Caco-2 (cell line): Measurements from ENCODE around the gene REPS2. TPM values are rescaled to one million over a fixed set of nuclear protein-coding genes. Genes with fewer than 3 reads are reported as not detected.

Source experiments
- BruUV-seq: library from RNA; stranded (reverse); fragments of 400-500 nt; replicated peaks from 2 replicates; lab custom pipeline; 2021; lab: Mats Ljungman, UMichigan
- CTCF ChIA-PET: fragments of 300-600 bp; sonication (Branson Sonifier 250); formaldehyde crosslinking; loops from one replicate; lab custom pipeline; 2022; ENCODE audit warnings: antibody characterized with exemption; lab: Charles Lee
- POLR2A ChIA-PET: fragments of 300-600 bp; sonication (Branson Sonifier 250); formaldehyde crosslinking; loops from one replicate; lab custom pipeline; 2022; ENCODE audit warnings: antibody characterized with exemption; lab: Charles Lee
- DNase-seq, 2 experiments: peaks; one replicate each; pipeline versions ENCODE4 v3.0.0 to v3.0.0-alpha.2; 2020 to 2022
- H3K27me3 ChIP-seq: replicated peaks from 2 replicates; pipeline ENCODE4 v1.6.0; 2011; ENCODE audit warnings: low read length; ENCODE audit not compliant: control insufficient read depth, insufficient read depth
- H3K36me3 ChIP-seq: 2 replicates; pipeline ENCODE4 v1.5.1; 2011; ENCODE audit warnings: low read length; ENCODE audit not compliant: control insufficient read depth, insufficient read depth
- H3K4me1 ChIP-seq: fragments of 250-450 bp; sonication (Bioruptor Pico); 2 replicates; pipeline ENCODE4 v1.5.1; 2020; ENCODE audit warnings: mild to moderate bottlenecking
- H3K4me3 ChIP-seq: 2 replicates; pipeline ENCODE4 v1.5.1; 2011; ENCODE audit warnings: low read depth, mild to moderate bottlenecking, control low read depth, low read length
- H3K9me3 ChIP-seq: fragments of 250-450 bp; sonication (Bioruptor Pico); 2 replicates; pipeline ENCODE4 v1.5.1; 2020; ENCODE audit warnings: mild to moderate bottlenecking, moderate library complexity
- H3K27ac Mint-ChIP-seq: one replicate; pipeline ENCODE4 v1.8.0; 2022; ENCODE audit warnings: mixed read lengths; ENCODE audit not compliant: unreplicated experiment
- H3K27me3 Mint-ChIP-seq: one replicate; pipeline ENCODE4 v1.8.0; 2022; ENCODE audit warnings: mixed read lengths; ENCODE audit not compliant: insufficient read depth, unreplicated experiment
- H3K36me3 Mint-ChIP-seq: one replicate; pipeline ENCODE4 v1.8.0; 2022; ENCODE audit warnings: mild to moderate bottlenecking, mixed read lengths; ENCODE audit not compliant: insufficient read depth, unreplicated experiment
- H3K4me1 Mint-ChIP-seq: one replicate; pipeline ENCODE4 v1.8.0; 2022; ENCODE audit warnings: low read depth, mixed read lengths; ENCODE audit not compliant: unreplicated experiment
- H3K4me3 Mint-ChIP-seq: one replicate; pipeline ENCODE4 v1.8.0; 2022; ENCODE audit warnings: mild to moderate bottlenecking, moderate library complexity, mixed read lengths; ENCODE audit not compliant: unreplicated experiment
- H3K9me3 Mint-ChIP-seq: one replicate; pipeline ENCODE4 v1.8.0; 2022; ENCODE audit warnings: mixed read lengths; ENCODE audit not compliant: unreplicated experiment
- CTCF ChIP-seq, 2 experiments: fragments of 200-600 bp in 1 of 2; IDR thresholded peaks; 1 replicate in 1 of 2; 2 replicates in 1 of 2; pipeline versions ENCODE4 v1.5.1 to v1.8.0; 2011 to 2022; ENCODE audit warnings: antibody characterized with exemption in 1 of 2, control low read depth in 1 of 2, inconsistent platforms in 1 of 2, low read depth in 1 of 2, low read length in 1 of 2, mild to moderate bottlenecking in 1 of 2, moderate library complexity in 1 of 2; ENCODE audit not compliant: insufficient read depth in 1 of 2, severe bottlenecking in 1 of 2, unreplicated experiment in 1 of 2
- intact Hi-C: fragments of 100-400 bp; cut with micrococcal nuclease; formaldehyde crosslinking; loops from one replicate; pipeline ENCODE4 v1.10.0; 2022; ENCODE audit not compliant: unreplicated experiment
- total RNA-seq: library from RNA; stranded (reverse); gene quantifications from 2 replicates; pipeline ENCODE4 v1.2.3, GENCODE V29; 2022

REPS2 gene
- total RNA-seq, 1 experiment from 2014 or later, result 0.86 TPM

DNA sequence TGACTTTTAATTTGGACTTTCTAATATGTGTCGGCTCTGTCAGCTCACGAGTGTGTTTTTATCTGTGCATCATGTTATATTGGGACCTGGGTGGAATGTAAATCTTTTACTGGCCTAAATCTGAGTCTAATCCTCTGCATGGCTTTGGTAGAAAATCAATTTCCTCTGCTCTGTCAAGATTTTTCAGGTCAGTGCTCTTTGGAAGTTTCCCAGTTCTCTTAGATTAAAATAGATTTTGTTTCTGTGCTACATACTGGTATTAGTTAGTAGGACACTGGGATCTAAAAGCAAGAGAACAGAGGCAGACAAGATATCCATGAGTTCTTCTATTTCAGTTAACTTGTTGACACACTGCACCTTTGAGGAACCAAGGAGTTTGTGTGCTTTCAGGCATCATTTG is 39.7 kb downstream of the REPS2 start:
- no TSS peak for BruUV-seq
- no peaks in the 10 kb centered on the region for H3K9me3 ChIP-seq
- no peaks in the 10 kb centered on the region for H3K4me1 ChIP-seq
- no peak overlapping the region for H3K4me3 ChIP-seq
- H3K36me3 Mint-ChIP-seq, result no peaks in the 10 kb centered on the region
- H3K27me3 ChIP-seq, result no peaks in the 10 kb centered on the region
- TF ChIP-seq CTCF (IDR thresholded peaks at IDR 0.05; ENCODE audit: insufficient read depth in 1 of 2, low read depth in 1 of 2, low read length in 1 of 2, severe bottlenecking in 1 of 2, unreplicated experiment in 1 of 2), result no peak
- no peaks in the 10 kb centered on the region for H3K4me1 Mint-ChIP-seq
- no peak overlapping the region for H3K4me3 Mint-ChIP-seq
- CTCF ChIA-PET, result no interaction called here
- POLR2A ChIA-PET, result no interaction called here
- H3K9me3 Mint-ChIP-seq, result no peaks in the 10 kb centered on the region
- H3K27me3 Mint-ChIP-seq, result no peaks in the 10 kb centered on the region
- H3K36me3 ChIP-seq, result no peaks in the 10 kb centered on the region
- no peak overlapping the region for H3K27ac Mint-ChIP-seq
- intact Hi-C loops, result no loop called here
- DNase-seq, result no peak

- Mint-ChIP-seq H3K27ac (no peak overlapping the region), H3K27me3 (no peaks in the 10 kb centered on the region), H3K4me3 (no peak overlapping the region), H3K36me3 (no peaks in the 10 kb centered on the region), H3K9me3 (no peaks in the 10 kb centered on the region), H3K4me1 (no peaks in the 10 kb centered on the region)
- no peaks in the 10 kb centered on the region for H3K9me3 ChIP-seq
- H3K4me1 ChIP-seq, result no peaks in the 10 kb centered on the region
- POLR2A ChIA-PET, result no interaction called here
- H3K36me3 ChIP-seq, result no peaks in the 10 kb centered on the region
- no peak overlapping the region for H3K4me3 ChIP-seq
- no peaks in the 10 kb centered on the region for H3K27me3 ChIP-seq
- CTCF ChIA-PET, result no interaction called here
- BruUV-seq, result no TSS peak
- DNase-seq, result no peak
- intact Hi-C loops, result no loop called here
- no peak for TF ChIP-seq CTCF (IDR thresholded peaks at IDR 0.05; ENCODE audit: insufficient read depth in 1 of 2, low read depth in 1 of 2, low read length in 1 of 2, severe bottlenecking in 1 of 2, unreplicated experiment in 1 of 2)
Observed at GRCh38 chrX:16989750-16990149, 43.3 kb downstream of the REPS2 start.

DNA sequence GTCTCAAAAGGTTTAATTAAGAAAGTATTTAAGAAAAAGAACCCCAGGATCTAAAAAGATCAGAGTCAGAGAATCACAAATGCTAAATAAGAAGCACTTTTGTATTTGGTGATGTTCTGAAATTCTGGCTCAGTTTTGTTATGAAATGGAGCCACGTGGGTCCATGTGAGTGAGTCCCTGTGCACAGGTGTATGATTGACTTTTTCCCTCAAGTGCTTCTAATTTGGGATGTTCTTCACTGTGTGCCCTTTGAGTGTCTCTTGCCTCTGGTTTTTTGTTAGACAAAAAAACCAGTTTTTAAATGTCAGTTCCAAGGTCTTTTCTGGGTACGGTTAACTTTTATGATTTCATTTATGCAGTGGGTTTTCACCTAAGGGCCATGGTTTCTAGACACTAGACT is 44.4 kb downstream of the REPS2 start:
- TF ChIP-seq CTCF (IDR thresholded peaks at IDR 0.05; ENCODE audit: insufficient read depth in 1 of 2, low read depth in 1 of 2, low read length in 1 of 2, severe bottlenecking in 1 of 2, unreplicated experiment in 1 of 2), result no peak
- H3K4me3 ChIP-seq, result no peak overlapping the region
- no peak for DNase-seq
- no peak overlapping the region for H3K4me3 Mint-ChIP-seq
- POLR2A ChIA-PET, result no interaction called here
- no TSS peak for BruUV-seq
- no peaks in the 10 kb centered on the region for H3K36me3 Mint-ChIP-seq
- intact Hi-C loops, result no loop called here
- H3K4me1 Mint-ChIP-seq, result no peaks in the 10 kb centered on the region
- H3K27me3 Mint-ChIP-seq, result peaks cover under 1% of the 10 kb centered on the region
- no peaks in the 10 kb centered on the region for H3K4me1 ChIP-seq
- H3K27me3 ChIP-seq, result no peaks in the 10 kb centered on the region
- no peak overlapping the region for H3K27ac Mint-ChIP-seq
- no peaks in the 10 kb centered on the region for H3K36me3 ChIP-seq
- H3K9me3 ChIP-seq, result no peaks in the 10 kb centered on the region
- CTCF ChIA-PET, result no interaction called here
- no peaks in the 10 kb centered on the region for H3K9me3 Mint-ChIP-seq
